ENCODE data around the gene STK38L.

STK38L gene

GRCh38 chr12:27280412-27280811 is 36.3 kb downstream of the STK38L start:
- no peak for DNase-seq

DNA sequence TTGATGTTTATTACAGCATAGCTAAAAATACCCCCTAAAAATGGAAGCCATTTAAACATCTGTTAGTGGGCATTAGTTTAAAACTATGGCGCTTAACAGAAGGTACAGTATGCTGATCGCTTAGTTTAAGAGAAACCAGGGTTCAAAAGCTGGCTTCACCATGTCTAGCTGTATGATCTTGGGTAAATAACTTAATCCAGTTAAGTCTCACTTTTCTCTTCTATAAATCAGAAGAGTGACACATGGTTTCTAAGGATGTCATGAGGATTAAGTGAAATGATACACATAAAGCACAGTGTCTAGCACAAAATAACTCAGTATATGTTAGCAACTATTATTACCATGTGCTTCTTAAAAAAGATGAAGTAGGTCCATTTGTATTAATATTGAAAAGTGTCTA is 38.7 kb downstream of the STK38L start:
- no peak for DNase-seq

DNA sequence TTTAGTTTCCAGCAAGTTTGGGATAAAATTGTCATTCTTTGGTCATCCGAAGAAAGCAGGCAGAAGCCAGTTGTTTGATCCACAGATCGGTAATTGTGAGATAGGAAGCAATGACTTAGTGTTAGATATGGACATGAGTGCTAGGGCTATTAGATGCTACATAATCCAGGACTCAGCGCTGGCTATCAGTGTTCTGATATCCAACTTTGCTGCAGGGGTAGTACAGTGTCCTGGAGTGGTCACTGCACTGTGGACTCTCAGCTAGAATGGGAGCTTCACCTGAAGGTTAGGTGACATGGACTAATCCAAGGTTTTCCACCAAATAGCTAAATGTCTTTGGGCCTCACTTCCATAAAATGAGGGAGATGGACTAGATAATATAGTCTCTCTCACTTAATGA is 39.9 kb downstream of the STK38L start:
- DNase-seq = no peak

GRCh38 chr12:27284751-27285150 is 40.7 kb downstream of the STK38L start:
- no peak for DNase-seq

DNA sequence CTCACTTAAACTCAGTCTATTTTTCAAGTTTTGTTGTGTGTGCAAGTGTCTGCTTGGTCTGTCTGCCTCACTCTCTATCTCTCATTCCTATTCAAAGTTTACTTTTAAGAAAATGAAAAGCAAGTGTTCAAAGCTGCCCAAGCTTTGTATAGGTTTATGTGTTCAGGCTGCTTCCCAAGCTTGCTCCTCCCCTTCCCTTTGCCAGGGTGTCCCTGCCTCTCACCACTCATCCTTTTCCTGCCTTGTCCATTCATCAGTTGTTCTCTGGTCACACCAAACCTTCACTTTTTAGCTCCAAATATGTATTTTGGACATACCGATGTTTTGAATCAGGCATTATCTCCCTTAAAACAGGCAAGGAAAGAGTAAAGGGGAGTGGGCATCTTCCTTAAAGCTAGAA is 41.3 kb downstream of the STK38L start:
- DNase-seq = no peak

- DNase-seq = no peak
These were observed 45.3 kb downstream of the STK38L start for GRCh38 chr12:27289414-27289813.

DNA sequence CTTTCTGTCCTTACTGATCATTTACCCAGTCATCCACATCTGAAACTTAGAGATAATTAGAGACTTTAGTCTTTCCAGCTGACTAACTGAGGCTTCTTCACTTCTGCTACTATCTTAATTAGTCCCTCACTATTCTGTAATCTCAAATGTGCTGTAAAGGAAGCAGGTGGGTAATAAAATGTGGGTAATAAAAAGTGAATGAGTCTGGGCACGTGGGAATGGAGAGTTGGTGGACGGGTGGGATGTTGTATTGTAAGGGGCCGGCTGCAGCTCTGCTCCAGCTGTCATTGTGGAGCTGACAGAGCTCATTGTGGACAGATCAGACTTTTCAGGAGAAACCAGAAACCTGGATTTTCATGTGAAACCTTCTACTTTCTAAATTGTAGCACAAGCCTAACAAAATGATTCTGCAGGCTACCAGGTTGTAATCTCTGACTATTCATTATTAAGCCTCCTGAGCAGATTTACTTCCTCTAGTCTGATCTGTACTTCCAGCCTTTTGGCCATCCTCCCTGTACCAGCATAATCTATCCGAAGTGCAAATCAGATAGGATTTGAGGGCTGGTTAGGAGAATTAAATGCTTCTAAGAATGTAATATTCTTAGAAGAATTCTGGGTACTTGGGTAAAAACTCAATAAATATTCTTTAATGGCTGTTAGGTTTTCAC is 46.5 kb downstream of the STK38L start:
- no peak for DNase-seq

DNA sequence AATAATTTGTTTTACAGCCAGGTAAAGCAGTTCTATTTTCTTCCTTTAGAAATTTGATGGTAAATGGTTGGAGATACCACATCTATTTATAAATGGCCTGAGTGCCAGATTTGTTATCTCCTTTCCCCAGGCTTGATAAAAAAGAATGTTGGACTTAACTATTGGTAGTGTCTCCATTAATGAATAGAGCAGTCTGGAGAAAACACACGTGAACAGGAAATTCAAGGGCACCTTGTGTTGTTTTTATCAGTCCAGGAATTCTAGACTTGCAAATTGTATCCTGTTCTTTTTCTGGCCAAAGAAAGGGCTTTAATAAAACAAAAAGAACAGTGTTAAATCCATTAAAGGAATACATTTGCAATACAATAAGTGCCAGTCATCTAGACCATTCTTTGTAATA is 47.8 kb downstream of the STK38L start:
- DNase-seq = no peak

DNA sequence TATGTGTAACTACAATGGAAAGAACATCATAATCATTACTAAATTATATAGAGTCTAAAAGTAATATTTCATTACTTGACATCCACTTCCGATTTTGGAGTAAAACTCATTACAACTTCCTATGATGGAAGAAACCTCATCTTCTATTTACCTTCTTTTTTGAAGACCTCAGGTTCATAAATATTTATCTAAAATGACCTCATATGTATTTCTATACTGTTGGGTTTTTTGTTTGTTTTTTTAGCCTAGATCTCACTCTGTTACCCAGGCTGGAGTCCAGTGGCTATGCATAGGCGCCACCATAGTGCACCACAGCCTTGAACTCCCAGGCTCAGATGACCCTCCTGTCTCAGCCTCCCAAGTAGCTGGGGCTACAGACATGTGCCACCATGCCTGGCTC is 48.6 kb downstream of the STK38L start:
- DNase-seq = no peak

GRCh38 chr12:27293463-27293862 is 49.4 kb downstream of the STK38L start:
- no peak for DNase-seq

GRCh38 chr12:27296674-27297073 is 52.6 kb downstream of the STK38L start:
- DNase-seq = no peak

DNA sequence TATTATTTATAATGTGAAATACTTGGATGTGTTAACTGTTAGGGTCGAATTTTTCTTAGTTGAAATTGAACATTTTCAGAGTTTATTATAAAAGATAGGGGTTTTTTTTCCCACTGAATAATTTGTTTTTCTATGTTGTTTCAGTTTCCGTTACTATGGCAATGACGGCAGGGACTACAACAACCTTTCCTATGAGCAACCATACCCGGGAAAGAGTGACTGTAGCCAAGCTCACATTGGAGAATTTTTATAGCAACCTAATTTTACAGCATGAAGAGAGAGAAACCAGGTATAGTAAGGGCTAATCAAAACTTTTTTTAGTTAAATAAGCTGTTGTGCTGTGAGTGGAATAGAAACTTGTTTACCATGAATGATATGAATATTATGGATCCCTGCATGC is 53.5 kb downstream of the STK38L start:
- DNase-seq = no peak

GRCh38 chr12:27299102-27299501 is 55.0 kb downstream of the STK38L start:
- no peak for DNase-seq

DNA sequence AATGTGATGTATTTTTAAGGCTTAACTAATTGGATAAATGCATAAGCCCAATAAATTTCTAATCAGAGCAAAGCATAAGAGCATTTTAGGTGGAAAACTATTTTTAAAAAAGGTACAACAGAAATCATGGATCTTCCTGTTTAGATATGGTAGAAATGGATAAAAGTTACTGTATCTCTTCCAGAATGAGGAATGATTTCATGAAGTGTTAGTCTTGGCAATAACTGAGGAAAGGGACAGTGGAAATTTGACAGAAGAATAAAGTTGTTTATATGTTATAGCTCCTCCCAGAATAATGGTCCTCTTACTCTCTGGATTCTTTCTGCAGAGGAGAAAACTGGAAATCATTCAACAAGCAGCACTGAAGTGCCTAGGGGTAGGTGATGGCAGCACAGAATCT is 56.1 kb downstream of the STK38L start:
- DNase-seq = no peak

DNA sequence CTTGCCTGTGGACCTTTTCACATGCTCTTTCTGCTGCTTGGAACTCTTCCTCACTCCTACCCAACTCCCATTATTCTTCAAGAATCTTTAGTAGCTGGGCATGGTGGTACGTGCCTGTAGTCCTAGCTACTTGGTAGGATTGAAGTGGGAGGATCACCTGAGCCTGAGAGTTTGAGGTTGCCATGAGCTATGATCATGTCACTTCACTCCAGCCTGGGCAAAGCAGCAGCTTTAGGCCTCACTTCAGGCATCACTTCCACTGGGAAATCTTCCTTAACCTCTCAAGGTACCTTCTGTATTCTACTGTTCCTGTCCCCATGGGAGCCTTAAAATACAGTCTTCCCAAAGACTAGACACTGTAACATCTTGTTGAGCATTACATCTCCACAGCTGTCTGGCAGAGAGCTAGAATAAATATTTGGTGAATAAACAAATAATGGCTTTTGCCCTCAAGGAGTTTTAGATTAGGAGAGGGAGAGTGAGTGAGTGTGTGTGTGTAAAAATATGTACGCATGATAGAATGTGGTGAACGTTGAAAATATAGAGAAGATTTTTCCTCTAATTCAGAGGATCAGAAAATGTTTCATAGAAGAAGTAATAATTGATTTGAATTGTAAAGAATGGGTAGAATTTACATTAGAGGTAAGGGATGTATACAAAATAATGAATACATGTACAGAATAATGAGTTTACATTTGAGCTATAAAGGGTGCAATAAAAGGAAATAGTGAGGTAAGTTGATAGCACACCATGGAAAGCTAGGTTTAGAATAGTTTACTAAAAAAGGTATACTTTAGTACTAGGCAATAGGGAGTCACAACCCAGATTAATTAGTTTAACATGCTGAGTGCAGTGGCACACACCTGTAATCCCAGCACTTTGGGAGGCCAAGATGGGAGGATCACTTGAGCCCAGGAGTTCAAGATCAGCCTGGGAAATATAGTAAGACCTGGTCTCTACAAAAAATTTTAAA is 59.3 kb downstream of the STK38L start:
- no peak for DNase-seq

DNA sequence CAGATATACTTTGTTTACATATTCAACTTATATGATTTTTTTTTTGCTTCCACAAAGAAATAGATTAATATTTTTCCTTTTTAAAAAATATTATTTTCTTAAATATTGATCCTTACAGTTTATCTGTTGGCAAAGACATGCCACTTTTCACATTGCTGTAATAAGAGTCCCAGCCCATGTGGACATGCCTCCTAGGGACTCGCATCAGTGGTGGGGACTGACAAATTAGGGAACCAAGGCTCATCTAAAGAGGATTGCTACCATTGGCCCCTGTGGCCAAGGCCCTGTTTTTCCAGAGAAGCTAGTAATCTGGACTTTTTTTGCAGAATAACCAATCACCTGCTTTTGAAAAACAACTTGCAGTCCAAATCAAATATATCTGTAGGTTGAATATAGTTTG is 60.8 kb downstream of the STK38L start:
- DNase-seq = no peak

- DNase-seq = peak; percentile 34
These were observed 61.8 kb downstream of the STK38L start for GRCh38 chr12:27305673-27306456.

DNA sequence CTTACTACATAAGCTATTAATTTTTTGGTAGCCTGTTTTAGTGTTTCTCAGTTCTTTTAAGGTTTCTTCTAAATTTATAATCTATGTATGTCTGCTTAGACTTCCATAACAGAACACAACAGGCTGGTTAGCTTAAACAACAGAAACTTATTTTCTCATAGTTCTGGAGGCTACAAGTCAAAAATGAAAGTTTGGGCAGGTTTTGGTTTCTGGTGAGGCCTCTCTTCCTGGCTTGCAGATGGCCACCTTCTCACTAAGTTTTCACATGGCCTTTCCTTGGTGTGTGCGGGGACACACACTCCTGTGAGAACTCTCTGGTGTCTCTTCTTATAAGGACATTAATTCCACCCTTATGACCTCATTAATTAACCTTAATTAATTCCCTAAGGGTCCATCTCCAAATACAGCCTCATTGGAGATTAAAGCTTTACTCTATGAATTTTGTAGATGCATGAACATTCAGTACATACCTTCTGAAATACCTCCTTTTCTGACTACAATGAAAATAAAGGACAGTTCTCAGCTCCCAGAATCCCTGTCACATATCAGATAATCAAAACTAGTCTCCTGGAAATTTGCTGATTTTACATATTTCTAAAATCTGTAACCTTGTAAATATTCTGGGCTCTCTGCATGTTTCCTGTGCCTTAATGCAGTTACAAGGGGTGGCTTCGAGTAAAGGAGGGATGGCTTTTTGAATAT is 65.4 kb downstream of the STK38L start:
- DNase-seq = no peak

- DNase-seq = no peak
These were observed 65.9 kb downstream of the STK38L start for GRCh38 chr12:27309995-27310315.

DNA sequence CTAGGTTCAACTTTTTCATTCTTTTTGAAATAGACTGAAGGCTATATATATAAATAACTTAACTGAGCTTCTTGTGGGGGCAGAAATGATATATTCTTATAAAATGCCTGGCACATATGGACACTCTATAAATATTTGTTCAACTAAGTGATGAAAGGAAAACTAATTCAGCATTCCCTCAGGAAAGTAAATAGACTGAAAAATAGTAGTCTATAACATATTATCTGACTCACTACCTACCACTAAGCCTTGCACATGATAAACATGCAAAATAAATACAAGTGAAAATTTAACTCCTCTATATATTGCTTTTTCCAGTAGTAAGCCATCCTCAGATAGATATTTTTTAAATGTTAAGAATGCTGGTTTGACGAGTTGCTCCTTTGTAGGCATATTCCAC is 72.9 kb downstream of the STK38L start:
- DNase-seq = no peak

DNA sequence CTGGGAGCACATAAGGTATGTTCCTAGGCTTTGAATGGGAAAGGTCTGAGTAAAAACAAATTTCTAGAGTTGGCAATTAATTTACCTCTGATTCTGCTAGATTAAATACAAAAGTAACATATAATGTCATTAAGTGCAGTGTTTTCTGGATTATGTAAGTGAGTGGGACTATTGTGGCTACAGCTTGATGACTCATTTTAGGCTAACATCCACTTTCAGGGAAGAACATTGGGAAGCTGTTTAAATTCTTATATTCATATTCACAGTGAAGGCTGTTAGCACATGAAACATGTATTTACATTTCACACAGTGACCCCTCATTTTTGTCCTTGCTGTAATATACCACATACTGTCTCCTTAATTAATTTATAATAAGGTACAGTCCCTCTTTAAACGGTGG is 75.3 kb downstream of the STK38L start:
- DNase-seq = no peak

- DNase-seq = no peak
These were observed 75.8 kb downstream of the STK38L start for GRCh38 chr12:27319848-27320247.

DNA sequence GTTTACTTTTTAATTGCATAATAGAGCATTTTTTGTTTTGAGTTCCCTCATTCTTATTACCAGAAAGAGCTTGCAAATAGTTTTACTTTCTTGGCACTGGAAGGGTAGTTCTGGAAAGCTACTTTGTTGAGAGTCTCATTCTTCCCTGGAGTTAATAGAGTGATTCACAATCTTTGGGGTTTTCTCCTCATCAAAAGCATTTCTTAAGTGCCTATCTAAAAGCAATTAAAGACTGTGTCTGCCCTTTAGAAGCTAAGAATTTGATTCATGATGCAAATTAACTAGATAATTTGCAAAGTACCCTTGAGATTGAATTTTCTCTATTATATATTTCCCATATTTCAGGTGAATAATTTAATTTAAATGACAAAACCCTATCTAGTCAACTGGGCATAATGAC is 80.4 kb downstream of the STK38L start:
- no peak for DNase-seq

Data from SHP77 treated with DMSO at 0.1 percent for 48 hours (cell line).